Lower leg skin (tissue), 4 donors: ENCODE measurements around the gene IL1RAP. TPM values are rescaled to one million over a fixed set of nuclear protein-coding genes. Genes with fewer than 3 reads are reported as not detected.
A peak's percentile ranks its signal among the peaks of the same experiment; 100 is the strongest.
"Not testable (repeated sequence)": the region's sequence is repeated elsewhere in the genome, so short reads cannot be mapped to it uniquely, and the experiment has no call there.

Experiments used
- DNase-seq, 2 donors: peaks; one replicate each; pipeline ENCODE4 v3.0.0-alpha.2; 2019; ENCODE audit warnings: low spot score in 2 of 2
- H3K4me3 ChIP-seq: fragments of 200-600 bp; sonication (generic); 2 replicates; pipeline ENCODE4 v1.5.1; 2017; ENCODE audit warnings: mild to moderate bottlenecking, low read depth; ENCODE audit not compliant: poor library complexity, severe bottlenecking
- CTCF ChIP-seq, 3 donors: fragments of 450-650 bp; IDR thresholded peaks; one replicate each; pipeline ENCODE4 v1.5.1; 2016; ENCODE audit warnings: antibody characterized with exemption in 3 of 3, mild to moderate bottlenecking in 3 of 3, moderate library complexity in 2 of 3
- POLR2A ChIP-seq, 2 donors: fragments of 450-650 bp; IDR thresholded peaks; one replicate each; pipeline ENCODE4 v1.6.1; 2016 to 2017; ENCODE audit warnings: antibody characterized with exemption in 2 of 2, mild to moderate bottlenecking in 1 of 2, moderate library complexity in 1 of 2
- WGBS, 2 donors: methylation state at CpG; one replicate each; pipeline ENCODE4 v1.1.5; 2018; 5-methylcytosine and 5-hydroxymethylcytosine counted together
- intact Hi-C: fragments of 100-400 bp; cut with DNase I; formaldehyde crosslinking; loops from one replicate; pipeline ENCODE4 v1.15.0; 2023; ENCODE audit warnings: low total_unique reads
- total RNA-seq, 4 donors: library from RNA; depleted of rRNA; stranded (reverse); fragments of >200 nt; gene quantifications; one replicate each; pipeline ENCODE4 v1.1.0, GENCODE V29; 2016

IL1RAP gene
- total RNA-seq: 10 to 100 TPM; 18.5 to 37.7 (median 23.9) TPM

GRCh38 chr3:190513409-190514370 lies at the start of gene IL1RAP:
Gene IL1RAP, plus strand, starts transcription at chr3:190514085. Its CDS starts 50,205 bp downstream, at chr3:190564290.
- DNase-seq: peak; percentile 87 to 98
- intact Hi-C loops: no loop called here
- H3K4me3 ChIP-seq: peak within 1 kb of the TSS; percentile 64
- TF ChIP-seq POLR2A (IDR thresholded peaks at IDR 0.05) (no peak), CTCF (IDR thresholded peaks at IDR 0.05) (peak in 1 of 3 donors; percentile 14)
- WGBS, 2 donors: 0 to 1% methylated on average over 58 to 60 of the region's 76 CpGs

- H3K4me3 ChIP-seq: no peak overlapping the region
- DNase-seq: no peak
- TF ChIP-seq POLR2A (IDR thresholded peaks at IDR 0.05) (no peak), CTCF (IDR thresholded peaks at IDR 0.05) (no peak)
- intact Hi-C loops: no loop called here
These were observed 46.0 kb upstream of the IL1RAP start for GRCh38 chr3:190467922-190468321.

GRCh38 chr3:190473261-190473660 lies 40.6 kb upstream of the IL1RAP start:
- intact Hi-C loops, DNase-seq, H3K4me3 ChIP-seq: not testable (repeated sequence)
- WGBS, 2 donors: 91 to 93% methylated on average over 14 to 24 of the region's 25 CpGs

GRCh38 chr3:190481779-190482178 lies 32.1 kb upstream of the IL1RAP start:
- intact Hi-C loops: no loop called here
- TF ChIP-seq POLR2A (IDR thresholded peaks at IDR 0.05): no peak
- TF ChIP-seq CTCF (IDR thresholded peaks at IDR 0.05): no peak
- 85 to 88% methylated on average over 2 of the region's 2 CpGs for WGBS, 2 donors

GRCh38 chr3:190485830-190486532 lies 27.9 kb upstream of the IL1RAP start:
- no peak for DNase-seq
- H3K4me3 ChIP-seq: no peak overlapping the region
- intact Hi-C loops: no loop called here
- WGBS, 2 donors: 36 to 38% methylated on average over 6 of the region's 6 CpGs
- no peak for TF ChIP-seq CTCF (IDR thresholded peaks at IDR 0.05)

More at GRCh38 chr3:190481779-190482178, 32.1 kb upstream of the IL1RAP start:
- H3K4me3 ChIP-seq: no peak overlapping the region
- no peak for DNase-seq

- no peak for DNase-seq
- WGBS, 2 donors: 32 to 44% methylated on average over 1 of the region's 1 CpG
- no peak for TF ChIP-seq POLR2A (IDR thresholded peaks at IDR 0.05)
- no peak for TF ChIP-seq CTCF (IDR thresholded peaks at IDR 0.05)
- H3K4me3 ChIP-seq: no peak overlapping the region
- intact Hi-C loops: no loop called here
These were observed 27.4 kb upstream of the IL1RAP start for GRCh38 chr3:190486533-190486864.
